HCT116 (cell line): ENCODE results near the gene KCTD17. TPM values are rescaled to one million over a fixed set of nuclear protein-coding genes. Genes with fewer than 3 reads are reported as not detected.

Source experiments
- ATAC-seq: fragments of 200-7000 bp; cut with Tn5 transposase; 2 replicates; pipeline ENCODE4 v1.9.1; 2020; ENCODE audit warnings: mild to moderate bottlenecking, moderate library complexity
- BruUV-seq: library from RNA; stranded (reverse); fragments of 400-500 nt; replicated peaks from 2 replicates; lab custom pipeline; 2021; lab: Mats Ljungman, UMichigan
- CTCF ChIA-PET: fragments of 300-600 bp; sonication (Branson Sonifier 250); formaldehyde crosslinking; loops from one replicate; lab custom pipeline; 2021; ENCODE audit warnings: antibody characterized with exemption; lab: Charles Lee
- POLR2A ChIA-PET: fragments of 300-600, 350-600 bp; sonication (Branson Sonifier 250); formaldehyde crosslinking; loops from one replicate; lab custom pipeline; 2021; ENCODE audit warnings: antibody characterized with exemption; lab: Charles Lee
- RAD21 ChIA-PET, 2 experiments: fragments of 300-600 bp; sonication (Branson Sonifier 250); formaldehyde crosslinking; loops; one replicate each; lab custom pipeline; 2023; ENCODE audit warnings: low total read pairs in 2 of 2; ENCODE audit not compliant: uncharacterized antibody in 2 of 2, unreplicated experiment in 2 of 2, low non-redundant PET in 1 of 2; lab: Charles Lee
- DNase-seq: peaks from one replicate; pipeline ENCODE4 v3.0.0-alpha.2; 2010; ENCODE audit warnings: low read depth, low spot score
- H2AFZ ChIP-seq: fragments of 200-600 bp; shearing (Covaris generic), sonication (generic); 2 replicates; pipeline ENCODE4 v1.6.1; 2017; ENCODE audit warnings: low read depth, mixed run types, mixed read lengths, antibody characterized with exemption, low read length; ENCODE audit not compliant: poor library complexity, severe bottlenecking
- H3K27ac ChIP-seq: 2 replicates; pipeline ENCODE4 v1.5.1; 2012; ENCODE audit warnings: low read depth, low read length
- H3K27me3 ChIP-seq: fragments of 200-600 bp; sonication (generic); 2 replicates; pipeline ENCODE4 v1.6.1; 2016; ENCODE audit warnings: mixed run types, low read length, mixed read lengths; ENCODE audit not compliant: insufficient read depth
- H3K36me3 ChIP-seq, 2 experiments: fragments of 200-500 bp in 1 of 2; fragments of 200-600 bp in 1 of 2; sonication (Bioruptor generic) in 1 of 2; sonication (generic) in 1 of 2; 2 replicates each; pipeline versions ENCODE4 v1.5.1 to v1.6.1; 2014 to 2016; ENCODE audit warnings: low read length in 2 of 2, inconsistent platforms in 1 of 2, mixed read lengths in 1 of 2, mixed run types in 1 of 2; ENCODE audit not compliant: insufficient read depth in 2 of 2, control insufficient read depth in 1 of 2
- H3K4me1 ChIP-seq, 2 experiments: fragments of 200-600 bp in 1 of 2; sonication (generic) in 1 of 2; 2 replicates each; pipeline versions ENCODE4 v1.5.1 to v1.6.1; 2012 to 2017; ENCODE audit warnings: low read length in 2 of 2, inconsistent platforms in 1 of 2, mild to moderate bottlenecking in 1 of 2, mixed read lengths in 1 of 2, mixed run types in 1 of 2, moderate library complexity in 1 of 2; ENCODE audit not compliant: insufficient read depth in 2 of 2, control insufficient read depth in 1 of 2
- H3K4me2 ChIP-seq: fragments of 200-600 bp; sonication (generic); 2 replicates; pipeline ENCODE4 v1.6.1; 2017; ENCODE audit warnings: mixed run types, low read length, mixed read lengths
- H3K4me3 ChIP-seq, 2 experiments: fragments of 200-600 bp in 1 of 2; sonication (generic) in 1 of 2; replicated peaks in 1 of 2; 2 replicates each; pipeline ENCODE4 v1.5.1; 2011 to 2016; ENCODE audit warnings: low read length in 2 of 2, control low read depth in 1 of 2, low read depth in 1 of 2, mild to moderate bottlenecking in 1 of 2, mixed read lengths in 1 of 2, mixed run types in 1 of 2
- H3K79me2 ChIP-seq: fragments of 200-600 bp; sonication (generic); 2 replicates; pipeline ENCODE4 v1.6.1; 2017; ENCODE audit warnings: mild to moderate bottlenecking, mixed run types, low read length, moderate library complexity, mixed read lengths; ENCODE audit not compliant: insufficient read depth
- H3K9ac ChIP-seq: fragments of 200-600 bp; sonication (generic); 2 replicates; pipeline ENCODE4 v1.6.1; 2016; ENCODE audit warnings: low read length, mixed read lengths
- H3K9me2 ChIP-seq: fragments of 200-600 bp; sonication (generic), shearing (Covaris generic); 2 replicates; pipeline ENCODE4 v1.6.1; 2017; ENCODE audit warnings: mixed run types, mild to moderate bottlenecking, moderate library complexity; ENCODE audit not compliant: insufficient read depth
- H3K9me3 ChIP-seq, 2 experiments: fragments of 200-500 bp in 1 of 2; fragments of 200-600 bp in 1 of 2; sonication (Bioruptor generic) in 1 of 2; sonication (generic) in 1 of 2; 2 replicates each; pipeline ENCODE4 v1.6.1; 2014 to 2017; ENCODE audit warnings: low read length in 2 of 2, mixed read lengths in 2 of 2, inconsistent platforms in 1 of 2, low read depth in 1 of 2, mild to moderate bottlenecking in 1 of 2, mixed run types in 1 of 2, moderate library complexity in 1 of 2; ENCODE audit not compliant: control insufficient read depth in 1 of 2, insufficient read depth in 1 of 2
- H4K20me1 ChIP-seq: fragments of 200-600 bp; sonication (generic), shearing (Covaris generic); 2 replicates; pipeline ENCODE4 v1.6.1; 2017; ENCODE audit warnings: mixed run types, mild to moderate bottlenecking, moderate library complexity; ENCODE audit not compliant: insufficient read depth
- ATF3 ChIP-seq: IDR thresholded peaks from 2 replicates; pipeline ENCODE4 v1.6.1; 2012
- CBX3 ChIP-seq: IDR thresholded peaks from 2 replicates; pipeline ENCODE4 v1.6.1; 2012; ENCODE audit warnings: low read depth
- ELF1 ChIP-seq: IDR thresholded peaks from 2 replicates; pipeline ENCODE4 v1.6.1; 2012; ENCODE audit warnings: low read depth, borderline replicate concordance
- EZH2phosphoT487 ChIP-seq: fragments of 200-600 bp; IDR thresholded peaks from 2 replicates; pipeline ENCODE4 v1.6.1; 2018; ENCODE audit warnings: antibody characterized with exemption, borderline replicate concordance
- FOSL1 ChIP-seq: IDR thresholded peaks from 2 replicates; pipeline ENCODE4 v1.6.1; 2012; ENCODE audit warnings: low read depth
- JUND ChIP-seq: IDR thresholded peaks from 2 replicates; pipeline ENCODE4 v1.6.1; 2012
- SIN3A ChIP-seq: IDR thresholded peaks from 2 replicates; pipeline ENCODE4 v1.6.1; 2012; ENCODE audit warnings: low read depth
- TCF7L2 ChIP-seq: IDR thresholded peaks from 2 replicates; pipeline ENCODE4 v1.7.0; 2011; ENCODE audit warnings: borderline replicate concordance, inconsistent platforms; ENCODE audit not compliant: insufficient read depth, insufficient read length; ENCODE audit errors: extremely low read depth
- YY1 ChIP-seq: IDR thresholded peaks from 2 replicates; pipeline ENCODE4 v1.6.1; 2011; ENCODE audit warnings: low read length, low read depth, moderate library complexity, mild to moderate bottlenecking; ENCODE audit not compliant: insufficient replicate concordance; ENCODE audit errors: extremely low read depth
- ZBTB33 ChIP-seq: IDR thresholded peaks from 2 replicates; pipeline ENCODE4 v1.6.1; 2011; ENCODE audit warnings: mild to moderate bottlenecking, low read length, moderate library complexity; ENCODE audit not compliant: insufficient replicate concordance; ENCODE audit errors: extremely low read depth
- ZFX ChIP-seq: fragments of 450-650 bp; IDR thresholded peaks from 2 replicates; pipeline ENCODE4 v1.6.1; 2017
- ZNF274 ChIP-seq: fragments of 200-500 bp; sonication (Bioruptor generic); IDR thresholded peaks from 2 replicates; pipeline ENCODE4 v1.6.1; 2014; ENCODE audit warnings: mild to moderate bottlenecking, low read depth, low read length, inconsistent platforms
- intact Hi-C: fragments of 100-400 bp; cut with micrococcal nuclease; formaldehyde crosslinking; loops from 2 replicates; pipeline ENCODE4 v1.10.0; 2022
- total RNA-seq: library from RNA; stranded (reverse); gene quantifications from one replicate; pipeline ENCODE4 v1.2.1, GENCODE V29; 2021; ENCODE audit not compliant: unreplicated experiment

KCTD17 gene
- total RNA-seq, 1 experiment from 2014 or later = 23.4 TPM

- Histone ChIP-seq H2AFZ (no peak overlapping the region), H3K36me3 (peaks cover 5 to 11% of the 10 kb centered on the region in 2 experiments; a peak in 3 of 4 replicates), H3K4me2 (no peak overlapping the region), H3K4me3 (no peak overlapping the region), H3K9me2 (no peaks in the 10 kb centered on the region), H3K9me3 (no peaks in the 10 kb centered on the region), H3K79me2 (peaks cover 8% of the 10 kb centered on the region; the same call in 1 of the 2 replicates), H3K4me1 (peaks cover 14 to 24% of the 10 kb centered on the region in 2 experiments; a peak in 3 of 4 replicates), H3K27ac (no peak overlapping the region), H3K27me3 (no peaks in the 10 kb centered on the region), H3K9ac (no peak overlapping the region), H4K20me1 (no peaks in the 10 kb centered on the region)
- no TSS peak for BruUV-seq
- DNase-seq = no peak
- intact Hi-C loops = no loop called here
- ChIA-PET CTCF (interaction anchor here (1.4 to 1.8 kb wide), 2 partner anchors 8 to 10 kb away, joined by 4 read pairs; no protein-coding TSS in a partner anchor), POLR2A (no interaction called here), RAD21 (interaction anchor here in 1 of 2 experiments (0.6 kb wide), 2 partner anchors 27 to 28 kb away, joined by 3 to 8 read pairs; no protein-coding TSS in a partner anchor)
- ATAC-seq = no peak
- TF ChIP-seq FOSL1 (no peak), ZFX (no peak), JUND (no peak), TCF7L2 (no peak), ZBTB33 (no peak), CBX3 (no peak), ZNF274 (no peak), ATF3 (no peak), ELF1 (no peak), SIN3A (no peak), EZH2phosphoT487 (no peak), YY1 (no peak)
Observed at GRCh38 chr22:37022483-37023337, 28.8 kb upstream of the KCTD17 start.
